Smooth muscle cell (in vitro differentiated cells): ENCODE data around the gene HIBCH. TPM values are rescaled to one million over a fixed set of nuclear protein-coding genes. Genes with fewer than 3 reads are reported as not detected.

Source experiments
- DNase-seq: peaks from one replicate; lab custom pipeline; 2025; ENCODE audit not compliant: unreplicated experiment; lab: John Stamatoyannopoulos, UW
- H2AFZ ChIP-seq: fragments of 200-600 bp; sonication (generic); 2 replicates; pipeline ENCODE4 v1.6.0; 2016; ENCODE audit warnings: antibody characterized with exemption, low read depth, mild to moderate bottlenecking
- H3F3A ChIP-seq: fragments of 200-600 bp; sonication (generic); 2 replicates; pipeline ENCODE4 v1.6.0; 2017; ENCODE audit warnings: antibody characterized with exemption, low read depth
- H3K27ac ChIP-seq: fragments of 200-600 bp; sonication (generic); 2 replicates; pipeline ENCODE4 v1.5.1; 2016; ENCODE audit warnings: low read depth, mild to moderate bottlenecking
- H3K27me3 ChIP-seq: fragments of 200-600 bp; sonication (generic); 2 replicates; pipeline ENCODE4 v1.6.1; 2016; ENCODE audit warnings: low read depth, mild to moderate bottlenecking
- H3K36me3 ChIP-seq: fragments of 200-600 bp; sonication (generic); 2 replicates; pipeline ENCODE4 v1.5.1; 2016; ENCODE audit warnings: low read depth
- H3K4me1 ChIP-seq: fragments of 200-600 bp; sonication (generic); 2 replicates; pipeline ENCODE4 v1.5.1; 2016; ENCODE audit warnings: low read depth
- H3K4me2 ChIP-seq: fragments of 200-600 bp; sonication (generic); 2 replicates; pipeline ENCODE4 v1.6.0; 2016; ENCODE audit warnings: mild to moderate bottlenecking
- H3K4me3 ChIP-seq: fragments of 200-600 bp; sonication (generic); 2 replicates; pipeline ENCODE4 v1.5.1; 2016; ENCODE audit warnings: mild to moderate bottlenecking
- H3K79me2 ChIP-seq: fragments of 200-600 bp; sonication (generic); 2 replicates; pipeline ENCODE4 v1.6.0; 2016; ENCODE audit warnings: low read depth, mild to moderate bottlenecking
- H3K9ac ChIP-seq: fragments of 200-600 bp; sonication (generic); 2 replicates; pipeline ENCODE4 v1.6.0; 2016; ENCODE audit warnings: low read depth
- H3K9me3 ChIP-seq: fragments of 200-600 bp; sonication (generic); replicated peaks from 2 replicates; pipeline ENCODE4 v1.5.1; 2016; ENCODE audit warnings: low read depth
- H4K20me1 ChIP-seq: fragments of 200-600 bp; sonication (generic); 2 replicates; pipeline ENCODE4 v1.6.0; 2016; ENCODE audit warnings: low read depth
- WGBS: methylation state at CpG from one replicate; pipeline ENCODE4 v1.1.7; 2016; ENCODE audit warnings: low lambda C conversion rate; 5-methylcytosine and 5-hydroxymethylcytosine counted together
- polyA plus RNA-seq: library from polyadenylated mRNA; unstranded; fragments of >200 nt; fragmentation: Nextera tagmentation; extraction: Ambion mirVana; gene quantifications from 2 replicates; pipeline ENCODE4 v1.2.1, GENCODE V29; 2016
- total RNA-seq: library from RNA; depleted of rRNA; stranded (reverse); fragments of >200 nt; gene quantifications from 2 replicates; pipeline ENCODE4 v1.2.3, GENCODE V29; 2014
- TF ChIP-seq, protein P1 (sequence below): fragments of 200-600 bp; sonication (generic); IDR thresholded peaks from 2 replicates; pipeline ENCODE4 v1.5.1; 2017; ENCODE audit warnings: borderline replicate concordance, mild to moderate bottlenecking, antibody characterized with exemption; ENCODE audit not compliant: insufficient read depth, poor library complexity, severe bottlenecking

Gene HIBCH
- total and polyA plus RNA-seq, 2 experiments from 2014 or later: 16.6 to 18.1 TPM

DNA sequence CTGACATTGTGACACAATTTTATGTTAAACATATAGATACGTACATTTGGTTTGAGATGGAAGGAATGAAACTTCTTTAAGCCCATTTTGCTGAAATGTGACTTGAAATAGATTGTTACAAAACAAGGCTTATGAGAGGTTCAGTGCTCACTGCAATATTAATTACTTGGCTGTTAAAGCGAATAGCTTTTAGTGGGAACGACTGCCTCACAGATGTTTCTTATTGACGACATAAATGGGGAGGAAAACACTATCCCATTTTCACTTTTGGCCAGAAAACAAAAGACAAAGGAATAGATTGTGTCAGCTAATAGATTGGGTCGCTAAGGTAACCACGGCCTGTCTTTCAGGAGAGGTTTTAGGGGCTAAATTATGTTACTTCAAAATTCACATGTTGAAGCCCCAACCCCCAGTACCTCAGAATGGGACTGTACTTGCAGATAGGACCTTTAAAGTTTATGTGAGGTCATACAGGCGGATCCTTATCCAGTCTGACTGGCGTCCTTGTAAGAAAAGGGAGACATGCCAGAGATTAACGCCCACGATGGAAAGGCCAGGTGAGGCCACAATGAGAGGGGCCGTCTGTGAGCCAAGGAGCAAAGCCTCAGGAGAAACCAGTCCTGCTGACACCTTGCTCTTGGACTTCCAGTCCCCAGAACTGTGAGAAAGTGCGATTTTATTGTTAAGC, 34.5 kb upstream of the HIBCH start:
- DNase-seq: no peak
- no peak overlapping the region for H3K4me2 ChIP-seq
- H3K27me3 ChIP-seq: no peaks in the 10 kb centered on the region
- H3K36me3 ChIP-seq: no peaks in the 10 kb centered on the region
- 90% methylated on average over 12 of the region's 12 CpGs for WGBS
- H4K20me1 ChIP-seq: no peaks in the 10 kb centered on the region
- H3K27ac ChIP-seq: no peak overlapping the region
- no peak overlapping the region for H3K9ac ChIP-seq
- no peaks in the 10 kb centered on the region for H3F3A ChIP-seq
- H2AFZ ChIP-seq: no peak overlapping the region
- no peaks in the 10 kb centered on the region for H3K9me3 ChIP-seq
- TF ChIP-seq, protein P1, sequence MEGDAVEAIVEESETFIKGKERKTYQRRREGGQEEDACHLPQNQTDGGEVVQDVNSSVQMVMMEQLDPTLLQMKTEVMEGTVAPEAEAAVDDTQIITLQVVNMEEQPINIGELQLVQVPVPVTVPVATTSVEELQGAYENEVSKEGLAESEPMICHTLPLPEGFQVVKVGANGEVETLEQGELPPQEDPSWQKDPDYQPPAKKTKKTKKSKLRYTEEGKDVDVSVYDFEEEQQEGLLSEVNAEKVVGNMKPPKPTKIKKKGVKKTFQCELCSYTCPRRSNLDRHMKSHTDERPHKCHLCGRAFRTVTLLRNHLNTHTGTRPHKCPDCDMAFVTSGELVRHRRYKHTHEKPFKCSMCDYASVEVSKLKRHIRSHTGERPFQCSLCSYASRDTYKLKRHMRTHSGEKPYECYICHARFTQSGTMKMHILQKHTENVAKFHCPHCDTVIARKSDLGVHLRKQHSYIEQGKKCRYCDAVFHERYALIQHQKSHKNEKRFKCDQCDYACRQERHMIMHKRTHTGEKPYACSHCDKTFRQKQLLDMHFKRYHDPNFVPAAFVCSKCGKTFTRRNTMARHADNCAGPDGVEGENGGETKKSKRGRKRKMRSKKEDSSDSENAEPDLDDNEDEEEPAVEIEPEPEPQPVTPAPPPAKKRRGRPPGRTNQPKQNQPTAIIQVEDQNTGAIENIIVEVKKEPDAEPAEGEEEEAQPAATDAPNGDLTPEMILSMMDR: no peak
- H3K4me1 ChIP-seq: no peaks in the 10 kb centered on the region
- H3K79me2 ChIP-seq: no peaks in the 10 kb centered on the region
- no peak overlapping the region for H3K4me3 ChIP-seq

DNA sequence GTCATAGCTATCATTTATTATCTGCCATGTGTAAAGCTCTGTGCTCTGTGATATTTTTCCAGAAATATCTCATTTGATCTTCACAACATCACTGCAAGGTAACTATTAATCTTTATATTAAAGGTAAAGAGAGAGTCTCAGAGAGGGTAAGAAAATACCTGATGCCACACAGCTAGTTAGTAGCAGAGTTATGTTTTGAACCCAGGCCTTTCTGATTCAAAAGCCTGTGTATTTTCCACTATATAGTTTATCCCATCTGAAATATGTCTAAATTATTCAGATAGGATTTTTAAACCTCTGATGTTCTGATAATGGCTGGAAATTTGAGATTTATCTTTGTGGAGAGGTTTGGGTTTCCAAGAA, 33.9 kb upstream of the HIBCH start:
- TF ChIP-seq, protein P1: no peak
- H3K36me3 ChIP-seq: no peaks in the 10 kb centered on the region
- H3K79me2 ChIP-seq: no peaks in the 10 kb centered on the region
- no peaks in the 10 kb centered on the region for H3F3A ChIP-seq
- H3K27me3 ChIP-seq: no peaks in the 10 kb centered on the region
- no peak overlapping the region for H3K9ac ChIP-seq
- no peak overlapping the region for H2AFZ ChIP-seq
- no peaks in the 10 kb centered on the region for H3K4me1 ChIP-seq
- no peaks in the 10 kb centered on the region for H3K9me3 ChIP-seq
- no peak for DNase-seq
- no peak overlapping the region for H3K4me3 ChIP-seq
- H3K4me2 ChIP-seq: no peak overlapping the region
- H3K27ac ChIP-seq: no peak overlapping the region
- H4K20me1 ChIP-seq: no peaks in the 10 kb centered on the region

DNA sequence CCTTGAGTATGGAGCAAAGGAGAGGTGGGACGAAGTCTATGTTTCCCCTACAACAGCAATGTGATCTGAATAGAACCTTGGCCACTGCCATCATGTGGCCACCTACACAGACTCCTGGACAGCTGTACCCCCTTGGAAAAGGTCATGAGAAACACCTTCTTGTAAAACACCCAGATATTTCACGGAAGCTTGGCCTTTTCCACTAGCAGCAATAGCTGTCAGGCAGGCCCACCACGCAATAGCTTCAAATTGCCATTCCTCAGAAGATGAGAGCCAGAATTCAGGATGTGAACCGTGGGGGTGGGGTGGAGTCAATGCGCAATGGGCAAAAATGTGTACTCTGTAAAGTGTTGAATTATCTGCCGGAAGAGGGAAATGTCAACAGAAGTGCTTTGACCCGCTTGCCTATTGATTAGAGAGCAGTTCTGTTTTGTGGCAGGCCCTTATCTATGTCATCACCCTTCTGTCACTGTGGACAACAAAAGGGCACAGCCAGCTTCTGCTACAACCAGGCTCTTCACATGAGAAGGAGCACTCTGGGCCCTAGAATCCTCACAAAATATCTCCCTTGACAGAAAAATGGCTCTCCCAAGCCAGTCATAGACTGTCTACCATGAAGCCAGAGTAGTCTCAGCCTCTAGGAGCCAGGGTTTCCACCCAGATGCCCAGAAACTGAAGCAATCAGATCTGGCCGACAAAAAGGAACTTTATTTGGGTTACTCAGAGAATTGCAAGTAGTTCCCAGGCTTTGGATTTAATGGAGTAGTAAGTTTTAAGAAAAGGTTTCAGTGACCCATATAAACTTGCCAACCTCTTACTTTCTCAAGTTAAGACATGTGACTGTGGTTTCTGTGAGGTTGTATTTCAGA, 33.3 kb upstream of the HIBCH start:
- no peaks in the 10 kb centered on the region for H3K79me2 ChIP-seq
- H3K36me3 ChIP-seq: no peaks in the 10 kb centered on the region
- H3K4me2 ChIP-seq: no peak overlapping the region
- no peak overlapping the region for H3K27ac ChIP-seq
- H3F3A ChIP-seq: no peaks in the 10 kb centered on the region
- H3K9me3 ChIP-seq: no peaks in the 10 kb centered on the region
- H3K4me1 ChIP-seq: no peaks in the 10 kb centered on the region
- no peak for DNase-seq
- no peak overlapping the region for H2AFZ ChIP-seq
- no peak overlapping the region for H3K4me3 ChIP-seq
- 37% methylated on average over 8 of the region's 8 CpGs for WGBS
- no peaks in the 10 kb centered on the region for H4K20me1 ChIP-seq
- no peaks in the 10 kb centered on the region for H3K27me3 ChIP-seq
- TF ChIP-seq, protein P1: no peak
- no peak overlapping the region for H3K9ac ChIP-seq
